Kidney (tissue), 14 donors: Measurements from ENCODE around the gene STK36. TPM values are rescaled to one million over a fixed set of nuclear protein-coding genes. Genes with fewer than 3 reads are reported as not detected.

ENCODE experiments used
- DNase-seq, 5 donors: peaks; one replicate each; pipeline ENCODE4 v3.0.0-alpha.2; 2013 to 2020
- FAIRE-seq: peaks from 2 replicates; lab custom pipeline; 2012; peaks lifted over from hg19 to GRCh38; lab: Jason Lieb, UNC
- H3K27ac ChIP-seq, 2 donors: one replicate each; pipeline ENCODE4 v1.7.0; 2013; ENCODE audit warnings: low read depth in 2 of 2, low read length in 2 of 2, inconsistent platforms in 1 of 2
- H3K27me3 ChIP-seq: one replicate; pipeline ENCODE4 v1.7.1; 2013; ENCODE audit warnings: low read length, inconsistent platforms; ENCODE audit not compliant: control insufficient read depth, insufficient read depth
- H3K36me3 ChIP-seq, 3 donors: one replicate each; pipeline versions ENCODE4 v1.7.0 to v1.7.1; 2013; ENCODE audit warnings: low read length in 3 of 3, control low read depth in 1 of 3, inconsistent platforms in 1 of 3; ENCODE audit not compliant: insufficient read depth in 3 of 3, control insufficient read depth in 2 of 3
- H3K4me1 ChIP-seq, 3 donors: one replicate each; pipeline versions ENCODE4 v1.7.0 to v1.7.1; 2013; ENCODE audit warnings: low read length in 3 of 3, inconsistent platforms in 1 of 3, low read depth in 1 of 3; ENCODE audit not compliant: control insufficient read depth in 2 of 3, insufficient read depth in 2 of 3
- H3K4me3 ChIP-seq, 3 donors: one replicate each; pipeline versions ENCODE4 v1.7.0 to v1.8.1; 2013; ENCODE audit warnings: low read length in 3 of 3, control low read depth in 1 of 3, inconsistent platforms in 1 of 3
- H3K9ac ChIP-seq, 3 donors: one replicate each; pipeline versions ENCODE4 v1.7.0 to v1.7.1; 2013; ENCODE audit warnings: low read length in 3 of 3, control low read depth in 1 of 3, inconsistent platforms in 1 of 3
- H3K9me3 ChIP-seq, 3 donors: one replicate each; pipeline versions ENCODE4 v1.7.0 to v1.7.1; 2013; ENCODE audit warnings: low read length in 3 of 3, control low read depth in 1 of 3, inconsistent platforms in 1 of 3; ENCODE audit not compliant: control insufficient read depth in 2 of 3, insufficient read depth in 1 of 3
- intact Hi-C: fragments of 100-400 bp; cut with DNase I; formaldehyde crosslinking; loops from one replicate; pipeline ENCODE4 v1.11.1; 2022
- polyA plus RNA-seq: library from polyadenylated mRNA; stranded (reverse); fragments of 350-450 nt; fragmentation: Illumina TruSeq; extraction: RNeasy Lipid Tissue Mini Kit (QIAGEN cat#74804); gene quantifications from one replicate; pipeline ENCODE4 v1.2.3, GENCODE V29; 2014; ENCODE audit warnings: low read depth, low replicate concordance; ENCODE audit not compliant: insufficient read depth
- total RNA-seq: library from RNA; stranded (reverse); fragmentation: NEBNext Ultra II Directional; extraction: Animal tissue kit (Norgen Biotek cat#: 25700); gene quantifications from one replicate; pipeline ENCODE4 v1.2.1, GENCODE V29; 2021
- TF ChIP-seq, protein P1 (sequence below): IDR thresholded peaks from 3 replicates; pipeline ENCODE4 v1.5.1; 2012; ENCODE audit warnings: mild to moderate bottlenecking, moderate library complexity, borderline replicate concordance; ENCODE audit not compliant: insufficient read depth; ENCODE audit errors: extremely low read depth
- donor health status: control.
- donor health status: control.
- donor health status: control.
- donor health status: control.
- donor health status: control.
- donor health status: DM: yes; HTN: yes; CAD: no.
- donor health status: Normal renal cell carcinoma (clear cell type).

STK36 gene
- total and polyA plus RNA-seq, 2 donors from 2014 or later = 18.5 to 53.7 TPM

DNA sequence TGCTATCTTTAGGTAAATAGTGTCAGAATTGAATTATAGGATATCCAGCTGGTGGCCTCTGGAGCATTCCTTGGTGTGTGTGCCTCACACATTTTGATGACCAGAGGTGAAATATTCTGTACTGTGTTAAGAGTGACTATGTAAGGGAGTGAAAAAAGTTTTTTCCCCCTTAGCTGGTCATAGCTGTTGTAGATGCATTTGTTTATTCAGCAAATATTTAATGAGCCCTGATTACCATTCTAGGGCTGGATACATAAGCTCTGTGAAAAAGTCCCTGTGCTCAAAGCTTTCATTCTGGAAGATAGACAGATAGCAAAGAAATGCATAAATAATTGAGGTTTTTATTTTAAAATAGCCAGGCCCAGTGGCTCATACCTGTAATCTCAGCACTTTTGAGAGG, 49.6 kb downstream of the STK36 start:
- Histone ChIP-seq H3K9me3 (no peaks in the 10 kb centered on the region), H3K4me3 (no peak overlapping the region), H3K27ac (no peak overlapping the region), H3K4me1 (no peaks in the 10 kb centered on the region), H3K27me3 (no peaks in the 10 kb centered on the region), H3K36me3 (no peaks in the 10 kb centered on the region), H3K9ac (no peak overlapping the region)
- intact Hi-C loops = no loop called here
- FAIRE-seq = no peak
- TF ChIP-seq, protein P1, sequence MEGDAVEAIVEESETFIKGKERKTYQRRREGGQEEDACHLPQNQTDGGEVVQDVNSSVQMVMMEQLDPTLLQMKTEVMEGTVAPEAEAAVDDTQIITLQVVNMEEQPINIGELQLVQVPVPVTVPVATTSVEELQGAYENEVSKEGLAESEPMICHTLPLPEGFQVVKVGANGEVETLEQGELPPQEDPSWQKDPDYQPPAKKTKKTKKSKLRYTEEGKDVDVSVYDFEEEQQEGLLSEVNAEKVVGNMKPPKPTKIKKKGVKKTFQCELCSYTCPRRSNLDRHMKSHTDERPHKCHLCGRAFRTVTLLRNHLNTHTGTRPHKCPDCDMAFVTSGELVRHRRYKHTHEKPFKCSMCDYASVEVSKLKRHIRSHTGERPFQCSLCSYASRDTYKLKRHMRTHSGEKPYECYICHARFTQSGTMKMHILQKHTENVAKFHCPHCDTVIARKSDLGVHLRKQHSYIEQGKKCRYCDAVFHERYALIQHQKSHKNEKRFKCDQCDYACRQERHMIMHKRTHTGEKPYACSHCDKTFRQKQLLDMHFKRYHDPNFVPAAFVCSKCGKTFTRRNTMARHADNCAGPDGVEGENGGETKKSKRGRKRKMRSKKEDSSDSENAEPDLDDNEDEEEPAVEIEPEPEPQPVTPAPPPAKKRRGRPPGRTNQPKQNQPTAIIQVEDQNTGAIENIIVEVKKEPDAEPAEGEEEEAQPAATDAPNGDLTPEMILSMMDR = no peak
- no peak for DNase-seq

DNA sequence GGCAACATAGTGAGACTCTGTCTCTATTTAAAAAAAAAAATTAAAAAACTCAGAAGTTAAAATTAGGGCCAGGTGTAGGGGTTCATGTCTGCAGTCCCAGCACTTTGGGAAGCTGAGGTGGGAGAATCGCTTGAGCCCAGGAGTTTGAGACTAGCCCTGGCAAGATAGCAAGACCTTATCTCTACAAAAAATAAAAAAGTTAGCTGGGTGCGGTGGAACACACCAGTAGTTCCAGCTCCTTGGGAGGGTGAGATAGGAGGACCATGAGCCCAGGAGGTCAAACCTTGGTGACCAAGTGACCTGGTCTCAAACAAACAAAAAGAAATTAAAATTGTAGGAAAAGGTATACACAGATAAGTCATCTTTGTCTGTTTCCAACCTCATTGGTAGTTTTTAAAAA, 50.0 kb downstream of the STK36 start:
- intact Hi-C loops = no loop called here
- FAIRE-seq = no peak

DNA sequence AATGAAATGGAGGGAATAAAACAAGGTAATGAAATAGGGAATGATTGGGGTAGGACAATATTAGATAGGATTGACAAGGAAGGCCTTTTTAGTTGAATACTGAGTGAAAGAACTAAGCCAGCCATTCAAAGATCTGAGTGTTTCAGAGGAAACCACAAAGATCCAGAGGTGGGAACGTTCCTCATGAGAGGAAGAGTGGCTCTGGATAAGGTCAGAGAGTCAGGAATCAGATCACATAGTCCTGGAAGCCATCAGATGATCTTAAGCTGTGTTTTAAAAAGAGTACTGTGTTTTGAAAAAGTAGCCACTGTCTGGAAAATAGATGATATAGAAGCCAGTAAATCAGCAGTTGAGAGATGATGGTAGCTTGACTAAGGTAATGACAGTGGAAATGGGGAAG, 50.5 kb downstream of the STK36 start:
- no peaks in the 10 kb centered on the region for H3K9me3 ChIP-seq
- DNase-seq (no peak), FAIRE-seq (no peak)
- H3K27me3 ChIP-seq = no peaks in the 10 kb centered on the region
- H3K9ac ChIP-seq = no peak overlapping the region
- TF ChIP-seq, protein P1 = no peak
- no peak overlapping the region for H3K27ac ChIP-seq
- H3K4me1 ChIP-seq = no peaks in the 10 kb centered on the region
- intact Hi-C loops = no loop called here
- no peak overlapping the region for H3K4me3 ChIP-seq
- H3K36me3 ChIP-seq = no peaks in the 10 kb centered on the region

More for the DNA sequence above, 50.0 kb downstream of the STK36 start:
- Histone ChIP-seq H3K4me1 (no peaks in the 10 kb centered on the region), H3K27me3 (no peaks in the 10 kb centered on the region), H3K4me3 (no peak overlapping the region), H3K27ac (no peak overlapping the region), H3K9me3 (no peaks in the 10 kb centered on the region), H3K9ac (no peak overlapping the region), H3K36me3 (no peaks in the 10 kb centered on the region)
- TF ChIP-seq, protein P1 = no peak
- DNase-seq = no peak
